Brain microvascular endothelial cell (primary cell): Measurements from ENCODE around the gene FAF1.

Experiments
- DNase-seq: peaks from one replicate; pipeline ENCODE4 v3.0.0-alpha.2; 2020
- H3K27ac ChIP-seq: fragments of 250-450 bp; sonication (Bioruptor Pico); 2 replicates; pipeline ENCODE4 v1.5.1; 2020; ENCODE audit warnings: mild to moderate bottlenecking, moderate library complexity
- H3K27me3 ChIP-seq: fragments of 250-450 bp; sonication (Bioruptor Pico); replicated peaks from 2 replicates; pipeline ENCODE4 v1.5.1; 2020; ENCODE audit warnings: mild to moderate bottlenecking
- H3K36me3 ChIP-seq: fragments of 250-450 bp; sonication (Bioruptor Pico); replicated peaks from 2 replicates; pipeline ENCODE4 v1.5.1; 2020; ENCODE audit warnings: mild to moderate bottlenecking
- H3K4me3 ChIP-seq: 2 replicates; pipeline ENCODE4 v1.5.1; 2011; ENCODE audit warnings: low read depth, mild to moderate bottlenecking, control low read depth, low read length, moderate library complexity
- in situ Hi-C: cut with HindIII; loops from 2 replicates; pipeline ENCODE4 v1.10.0; 2017; ENCODE audit warnings: low sequenced_read_pairs, low pct_ligation_motif_present
- TF ChIP-seq, protein P1 (sequence below): IDR thresholded peaks from 2 replicates; pipeline ENCODE4 v1.5.1; 2011; ENCODE audit warnings: low read depth, mild to moderate bottlenecking, moderate library complexity, low read length, control low read depth, inconsistent platforms; ENCODE audit errors: missing control alignments

Gene FAF1

GRCh38 chr1:50441183-50441582 lies 518.9 kb downstream of the FAF1 start:
- no peak for DNase-seq
- in situ Hi-C loops = no loop called here
- TF ChIP-seq, protein P1, sequence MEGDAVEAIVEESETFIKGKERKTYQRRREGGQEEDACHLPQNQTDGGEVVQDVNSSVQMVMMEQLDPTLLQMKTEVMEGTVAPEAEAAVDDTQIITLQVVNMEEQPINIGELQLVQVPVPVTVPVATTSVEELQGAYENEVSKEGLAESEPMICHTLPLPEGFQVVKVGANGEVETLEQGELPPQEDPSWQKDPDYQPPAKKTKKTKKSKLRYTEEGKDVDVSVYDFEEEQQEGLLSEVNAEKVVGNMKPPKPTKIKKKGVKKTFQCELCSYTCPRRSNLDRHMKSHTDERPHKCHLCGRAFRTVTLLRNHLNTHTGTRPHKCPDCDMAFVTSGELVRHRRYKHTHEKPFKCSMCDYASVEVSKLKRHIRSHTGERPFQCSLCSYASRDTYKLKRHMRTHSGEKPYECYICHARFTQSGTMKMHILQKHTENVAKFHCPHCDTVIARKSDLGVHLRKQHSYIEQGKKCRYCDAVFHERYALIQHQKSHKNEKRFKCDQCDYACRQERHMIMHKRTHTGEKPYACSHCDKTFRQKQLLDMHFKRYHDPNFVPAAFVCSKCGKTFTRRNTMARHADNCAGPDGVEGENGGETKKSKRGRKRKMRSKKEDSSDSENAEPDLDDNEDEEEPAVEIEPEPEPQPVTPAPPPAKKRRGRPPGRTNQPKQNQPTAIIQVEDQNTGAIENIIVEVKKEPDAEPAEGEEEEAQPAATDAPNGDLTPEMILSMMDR = no peak

GRCh38 chr1:50438945-50439344 lies 521.1 kb downstream of the FAF1 start:
- in situ Hi-C loops = no loop called here

More at GRCh38 chr1:50441183-50441582, 518.9 kb downstream of the FAF1 start:
- no peak overlapping the region for H3K27ac ChIP-seq
- no peaks in the 10 kb centered on the region for H3K27me3 ChIP-seq
- no peaks in the 10 kb centered on the region for H3K36me3 ChIP-seq
- H3K4me3 ChIP-seq = no peak overlapping the region

DNA sequence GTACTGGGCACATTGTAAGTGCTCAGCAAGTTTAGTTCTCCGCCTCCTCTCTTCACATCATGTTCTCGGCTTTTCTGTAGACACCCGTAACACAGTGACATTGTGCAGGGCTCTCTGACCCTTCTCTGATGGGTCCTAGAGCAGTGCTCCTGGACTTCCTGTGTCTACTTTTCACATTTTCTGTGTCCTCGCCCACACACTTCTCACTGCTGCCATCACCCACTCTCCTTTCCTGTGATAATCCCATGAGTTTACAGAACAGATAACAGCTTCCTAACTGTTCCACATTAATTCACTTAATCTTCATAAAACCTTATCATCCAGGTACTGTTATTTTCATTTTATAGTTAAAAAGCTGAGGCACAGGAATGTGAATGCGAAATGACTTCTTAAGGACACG lies 523.6 kb downstream of the FAF1 start:
- Histone ChIP-seq H3K27ac (no peak overlapping the region), H3K4me3 (no peak overlapping the region), H3K36me3 (no peaks in the 10 kb centered on the region), H3K27me3 (peaks cover 9% of the 10 kb centered on the region)
- in situ Hi-C loops = no loop called here
- no peak for DNase-seq
- TF ChIP-seq, protein P1 = no peak

More at GRCh38 chr1:50438945-50439344, 521.1 kb downstream of the FAF1 start:
- H3K4me3 ChIP-seq = no peak overlapping the region
- no peaks in the 10 kb centered on the region for H3K36me3 ChIP-seq
- no peaks in the 10 kb centered on the region for H3K27me3 ChIP-seq
- no peak overlapping the region for H3K27ac ChIP-seq
- DNase-seq = no peak
- TF ChIP-seq, protein P1 = peak; percentile 30

GRCh38 chr1:50430010-50430405 lies 530.1 kb downstream of the FAF1 start:
- no peak overlapping the region for H3K27ac ChIP-seq
- no peak overlapping the region for H3K4me3 ChIP-seq
- H3K27me3 ChIP-seq = peaks cover 72% of the 10 kb centered on the region
- in situ Hi-C loops = no loop called here
- TF ChIP-seq, protein P1 = no peak
- H3K36me3 ChIP-seq = no peaks in the 10 kb centered on the region
- no peak for DNase-seq

DNA sequence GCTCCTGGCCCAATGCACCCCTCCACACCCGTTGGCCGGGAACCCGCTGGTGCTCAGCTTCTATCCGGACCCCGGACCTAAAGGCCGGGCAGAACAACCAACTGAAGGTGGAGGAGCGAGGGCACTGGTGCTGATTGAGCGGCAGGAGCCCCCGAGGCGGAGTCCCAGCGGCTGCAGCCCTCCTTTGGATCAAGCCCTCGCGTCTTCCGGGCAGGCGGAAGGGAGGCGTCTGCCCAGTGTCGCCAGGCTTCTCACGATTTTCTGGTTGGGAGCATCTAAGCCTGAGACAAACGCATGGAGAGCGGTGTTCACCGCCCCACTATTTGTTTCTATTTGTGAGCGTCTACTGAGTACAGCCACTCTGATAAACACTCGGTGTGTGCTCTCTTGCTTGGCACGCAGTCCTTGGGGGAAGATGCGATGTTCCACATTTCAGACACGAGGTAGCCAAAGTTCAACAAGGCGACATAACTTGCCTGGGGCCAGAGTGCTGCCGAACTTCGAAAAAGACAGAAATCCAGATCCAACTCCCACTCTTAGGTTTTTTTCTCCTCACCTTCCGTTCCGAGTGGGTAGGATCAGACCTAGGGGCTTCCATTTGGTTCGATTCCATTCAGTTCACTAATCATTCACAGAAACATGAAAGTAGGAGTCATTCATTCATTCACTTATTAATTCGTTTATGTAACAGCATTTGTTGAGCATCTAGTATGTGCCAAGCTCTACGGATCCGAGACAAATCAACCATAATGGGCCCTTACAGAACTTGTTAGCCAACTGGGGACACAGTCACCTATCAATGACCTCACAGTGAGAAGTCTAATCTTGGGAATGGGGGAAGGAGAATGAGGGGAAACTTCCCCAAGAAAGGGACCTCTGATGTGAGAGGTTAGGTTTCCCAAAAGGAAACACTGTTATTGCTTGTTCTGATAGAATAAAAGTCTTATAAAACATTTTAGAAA lies 532.0 kb downstream of the FAF1 start:
- Histone ChIP-seq H3K27me3 (peaks cover 90% of the 10 kb centered on the region), H3K4me3 (no peak overlapping the region)
- TF ChIP-seq, protein P1 = no peak

More for the DNA sequence above, 532.0 kb downstream of the FAF1 start:
- DNase-seq = no peak
- in situ Hi-C loops = no loop called here
- H3K36me3 ChIP-seq = no peaks in the 10 kb centered on the region
- H3K27ac ChIP-seq = no peak overlapping the region
